ENCODE data around the gene MACROD2. TPM values are rescaled to one million over a fixed set of nuclear protein-coding genes. Genes with fewer than 3 reads are reported as not detected.

Gene MACROD2
- total RNA-seq, 1 donor from 2014 or later, result 1.6 TPM

DNA sequence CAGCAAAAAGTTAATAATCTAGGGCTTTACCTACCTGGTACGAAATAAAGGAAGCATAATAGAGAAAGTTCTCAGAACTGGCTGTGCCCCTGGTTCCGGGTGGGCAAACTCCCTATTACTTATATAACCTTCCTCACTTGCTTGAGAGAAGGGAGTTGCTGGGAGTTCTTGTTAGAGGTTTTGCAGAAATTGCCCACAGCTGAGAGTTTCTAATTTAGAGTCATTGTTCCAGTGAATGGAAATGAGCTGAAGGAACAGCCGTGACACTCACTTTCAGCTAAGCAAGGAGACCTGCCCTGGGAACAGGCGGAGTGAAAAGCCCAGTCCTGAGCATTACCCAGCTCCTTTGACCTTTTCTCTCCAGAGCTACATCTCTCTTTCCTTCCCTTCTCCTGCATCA is 936.7 kb downstream of the MACROD2 start:
- Histone ChIP-seq H3K36me3 (ENCODE audit: control insufficient read depth, insufficient read depth, low read length) (no peaks in the 10 kb centered on the region), H3K4me3 (ENCODE audit: low read depth, low read length) (no peak overlapping the region), H3K27me3 (ENCODE audit: control insufficient read depth, insufficient read depth, low read length) (no peaks in the 10 kb centered on the region)
- TF ChIP-seq, protein P1, sequence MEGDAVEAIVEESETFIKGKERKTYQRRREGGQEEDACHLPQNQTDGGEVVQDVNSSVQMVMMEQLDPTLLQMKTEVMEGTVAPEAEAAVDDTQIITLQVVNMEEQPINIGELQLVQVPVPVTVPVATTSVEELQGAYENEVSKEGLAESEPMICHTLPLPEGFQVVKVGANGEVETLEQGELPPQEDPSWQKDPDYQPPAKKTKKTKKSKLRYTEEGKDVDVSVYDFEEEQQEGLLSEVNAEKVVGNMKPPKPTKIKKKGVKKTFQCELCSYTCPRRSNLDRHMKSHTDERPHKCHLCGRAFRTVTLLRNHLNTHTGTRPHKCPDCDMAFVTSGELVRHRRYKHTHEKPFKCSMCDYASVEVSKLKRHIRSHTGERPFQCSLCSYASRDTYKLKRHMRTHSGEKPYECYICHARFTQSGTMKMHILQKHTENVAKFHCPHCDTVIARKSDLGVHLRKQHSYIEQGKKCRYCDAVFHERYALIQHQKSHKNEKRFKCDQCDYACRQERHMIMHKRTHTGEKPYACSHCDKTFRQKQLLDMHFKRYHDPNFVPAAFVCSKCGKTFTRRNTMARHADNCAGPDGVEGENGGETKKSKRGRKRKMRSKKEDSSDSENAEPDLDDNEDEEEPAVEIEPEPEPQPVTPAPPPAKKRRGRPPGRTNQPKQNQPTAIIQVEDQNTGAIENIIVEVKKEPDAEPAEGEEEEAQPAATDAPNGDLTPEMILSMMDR (IDR thresholded peaks at IDR 0.05; ENCODE audit: insufficient read depth, low read length, severe bottlenecking), result no peak
- FAIRE-seq (no peak), DNase-seq (ENCODE audit: low read depth) (no peak)

DNA sequence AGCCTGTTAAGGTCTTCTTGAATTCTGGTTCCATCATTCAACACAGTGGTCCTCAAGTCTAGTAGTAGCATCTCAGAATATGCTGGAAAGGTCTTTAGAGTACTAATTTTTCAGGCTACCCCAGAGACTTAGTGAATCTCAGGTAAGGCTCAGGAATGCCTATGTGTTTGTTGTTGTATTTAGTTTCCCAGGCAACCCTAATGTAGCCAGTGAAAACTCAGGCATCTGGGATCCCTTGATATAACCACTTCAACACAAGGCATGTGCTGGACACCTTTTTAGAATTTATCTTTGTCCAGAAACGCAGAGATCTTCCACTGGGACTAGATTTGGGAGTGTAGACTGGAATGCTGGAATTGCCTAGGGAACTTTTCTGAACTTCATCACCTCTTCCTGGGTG is 940.0 kb downstream of the MACROD2 start:
- no peak overlapping the region for H3K4me3 ChIP-seq (ENCODE audit: low read depth, low read length)
- TF ChIP-seq, protein P1 (IDR thresholded peaks at IDR 0.05; ENCODE audit: insufficient read depth, low read length, severe bottlenecking), result no peak
- DNase-seq (ENCODE audit: low read depth) (no peak), FAIRE-seq (no peak)
- H3K36me3 ChIP-seq (ENCODE audit: control insufficient read depth, insufficient read depth, low read length), result no peaks in the 10 kb centered on the region
- H3K27me3 ChIP-seq (ENCODE audit: control insufficient read depth, insufficient read depth, low read length), result no peaks in the 10 kb centered on the region

DNA sequence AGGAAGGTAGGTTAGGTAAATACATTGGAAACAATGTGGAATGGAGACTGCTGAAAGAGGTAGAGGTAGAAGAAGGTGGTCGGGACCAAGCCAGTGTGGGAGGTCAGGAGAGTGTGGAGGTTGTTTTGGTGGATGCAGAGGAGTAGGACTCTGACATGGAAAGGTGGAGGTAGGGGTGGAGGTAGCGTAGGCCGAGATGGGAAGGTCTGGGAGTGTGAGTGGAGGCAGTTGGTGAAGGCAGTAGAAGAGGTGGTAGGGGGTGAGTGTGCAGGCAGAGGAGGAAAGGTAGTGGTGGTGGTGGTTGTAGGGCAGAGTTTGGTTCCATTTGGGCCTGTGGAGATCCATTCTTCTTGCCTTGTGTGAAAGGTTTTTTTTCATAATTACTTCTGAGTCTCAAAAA is 941.7 kb downstream of the MACROD2 start:
- FAIRE-seq, result no peak
- Histone ChIP-seq H3K4me3 (ENCODE audit: low read depth, low read length) (no peak overlapping the region), H3K36me3 (ENCODE audit: control insufficient read depth, insufficient read depth, low read length) (no peaks in the 10 kb centered on the region), H3K27me3 (ENCODE audit: control insufficient read depth, insufficient read depth, low read length) (no peaks in the 10 kb centered on the region)
- DNase-seq (ENCODE audit: low read depth), result no peak
- TF ChIP-seq, protein P1 (IDR thresholded peaks at IDR 0.05; ENCODE audit: insufficient read depth, low read length, severe bottlenecking), result no peak

DNA sequence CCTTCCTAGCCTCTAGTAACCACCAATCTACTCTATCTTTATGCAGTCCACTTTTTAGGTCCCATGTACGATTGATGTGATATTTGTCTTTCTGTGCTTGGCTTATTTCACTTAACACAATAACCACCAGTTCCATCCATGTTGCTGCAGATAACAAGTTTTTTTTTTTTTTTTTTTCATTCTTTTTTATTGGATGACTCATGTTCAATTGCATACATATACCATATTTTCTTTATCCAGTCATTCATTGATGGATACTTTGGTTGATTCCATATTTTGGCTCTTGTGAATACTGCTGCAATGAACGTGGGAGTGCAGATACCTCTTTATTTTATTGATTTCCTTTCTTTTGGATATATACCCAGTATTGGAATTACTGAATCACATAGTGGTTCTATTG is 942.5 kb downstream of the MACROD2 start:
- H3K27me3 ChIP-seq (ENCODE audit: control insufficient read depth, insufficient read depth, low read length), result no peaks in the 10 kb centered on the region
- H3K4me3 ChIP-seq (ENCODE audit: low read depth, low read length), result no peak overlapping the region
- DNase-seq (ENCODE audit: low read depth) (no peak), FAIRE-seq (no peak)
- TF ChIP-seq, protein P1 (IDR thresholded peaks at IDR 0.05; ENCODE audit: insufficient read depth, low read length, severe bottlenecking), result no peak
- H3K36me3 ChIP-seq (ENCODE audit: control insufficient read depth, insufficient read depth, low read length), result no peaks in the 10 kb centered on the region

DNA sequence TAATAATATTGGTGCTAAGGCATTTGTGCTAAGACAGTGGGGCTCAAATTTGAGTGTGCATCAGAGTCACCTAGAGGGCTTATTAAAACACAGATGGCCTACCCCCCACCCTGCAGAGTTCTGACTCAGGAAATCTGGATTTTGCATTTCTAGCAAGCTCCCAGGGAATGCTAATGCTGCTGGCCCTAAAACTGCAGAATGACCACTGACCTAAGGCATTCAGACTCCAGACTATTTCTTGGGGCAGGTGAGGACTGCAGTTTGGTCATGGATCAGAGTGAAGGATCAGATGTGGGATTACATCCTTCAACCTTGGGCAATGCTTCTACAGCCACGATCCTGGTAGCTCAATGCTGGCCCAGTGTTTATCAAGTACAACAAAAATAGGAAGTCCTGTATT is 952.2 kb downstream of the MACROD2 start:
- no peaks in the 10 kb centered on the region for H3K27me3 ChIP-seq (ENCODE audit: control insufficient read depth, insufficient read depth, low read length)
- H3K36me3 ChIP-seq (ENCODE audit: control insufficient read depth, insufficient read depth, low read length), result no peaks in the 10 kb centered on the region
- TF ChIP-seq, protein P1 (IDR thresholded peaks at IDR 0.05; ENCODE audit: insufficient read depth, low read length, severe bottlenecking), result no peak
- no peak for FAIRE-seq
- H3K4me3 ChIP-seq (ENCODE audit: low read depth, low read length), result no peak overlapping the region
- no peak for DNase-seq (ENCODE audit: low read depth)

DNA sequence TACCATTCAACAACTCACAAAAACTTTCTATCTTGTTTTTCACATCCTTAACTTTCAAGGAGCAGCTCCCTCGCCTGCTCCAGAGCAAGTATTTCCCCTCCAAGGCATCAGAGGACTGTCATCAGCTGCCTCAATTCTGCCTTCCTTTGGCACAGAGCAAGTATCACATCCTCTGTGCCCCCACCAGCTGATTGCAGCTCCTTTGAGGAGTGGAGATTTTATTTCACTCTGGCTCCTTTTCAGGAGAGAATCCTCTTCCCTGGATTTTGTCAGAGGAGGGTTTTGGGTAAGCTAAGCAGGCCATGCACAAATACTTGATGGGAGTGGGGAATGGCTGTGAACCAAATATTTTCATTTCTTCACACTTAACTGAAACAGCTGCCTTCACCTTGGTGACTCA is 952.6 kb downstream of the MACROD2 start:
- Histone ChIP-seq H3K36me3 (ENCODE audit: control insufficient read depth, insufficient read depth, low read length) (no peaks in the 10 kb centered on the region), H3K4me3 (ENCODE audit: low read depth, low read length) (no peak overlapping the region), H3K27me3 (ENCODE audit: control insufficient read depth, insufficient read depth, low read length) (no peaks in the 10 kb centered on the region)
- DNase-seq (ENCODE audit: low read depth) (no peak), FAIRE-seq (no peak)
- TF ChIP-seq, protein P1 (IDR thresholded peaks at IDR 0.05; ENCODE audit: insufficient read depth, low read length, severe bottlenecking), result no peak

Data from bronchial epithelial cell (primary cell).